ENCODE results near the gene GNA15.

The GNA15 gene

GRCh38 chr19:3119693-3120380 is 16.0 kb upstream of the GNA15 start:
- no peak for TF ChIP-seq CTCF (IDR thresholded peaks at IDR 0.05; ENCODE audit: extremely low read depth, missing control alignments)
- no peak for DNase-seq (ENCODE audit: low spot score)

GRCh38 chr19:3120611-3121276 is 15.1 kb upstream of the GNA15 start:
- no peak for DNase-seq (ENCODE audit: low spot score)
- no peak for TF ChIP-seq CTCF (IDR thresholded peaks at IDR 0.05; ENCODE audit: extremely low read depth, missing control alignments)

GRCh38 chr19:3121396-3121795 is 14.4 kb upstream of the GNA15 start:
- no peak for DNase-seq (ENCODE audit: low spot score)
- no peak for TF ChIP-seq CTCF (IDR thresholded peaks at IDR 0.05; ENCODE audit: extremely low read depth, missing control alignments)

GRCh38 chr19:3121821-3122511 is 13.9 kb upstream of the GNA15 start:
- no peak for TF ChIP-seq CTCF (IDR thresholded peaks at IDR 0.05; ENCODE audit: extremely low read depth, missing control alignments)
- no peak for DNase-seq (ENCODE audit: low spot score)

- no peak for TF ChIP-seq CTCF (IDR thresholded peaks at IDR 0.05; ENCODE audit: extremely low read depth, missing control alignments)
- DNase-seq (ENCODE audit: low spot score): no peak
These were observed 13.3 kb upstream of the GNA15 start for GRCh38 chr19:3122512-3122870.

GRCh38 chr19:3123088-3123721 is 12.6 kb upstream of the GNA15 start:
- no peak for DNase-seq (ENCODE audit: low spot score)
- TF ChIP-seq CTCF (IDR thresholded peaks at IDR 0.05; ENCODE audit: extremely low read depth, missing control alignments): no peak

GRCh38 chr19:3123956-3124355 is 11.9 kb upstream of the GNA15 start:
- DNase-seq (ENCODE audit: low spot score): peak; percentile 37
- TF ChIP-seq CTCF (IDR thresholded peaks at IDR 0.05; ENCODE audit: extremely low read depth, missing control alignments): no peak

Data from GM20000 (cell line).